HL-60 (cell line): ENCODE results near the gene TBC1D24.
A peak's percentile ranks its signal among the peaks of the same experiment; 100 is the strongest.

Source experiments
- DNase-seq, 2 experiments: peaks; one replicate each; pipeline ENCODE4 v3.0.0-alpha.2; 2010 to 2020; ENCODE audit warnings: low read depth in 1 of 2, low spot score in 1 of 2
- H3K27ac ChIP-seq: fragments of 250-450 bp; sonication (Bioruptor Pico); replicated peaks from 2 replicates; pipeline ENCODE4 v1.5.1; 2020; ENCODE audit warnings: mild to moderate bottlenecking, moderate library complexity
- H3K27me3 ChIP-seq: fragments of 250-450 bp; sonication (Bioruptor Pico); 2 replicates; pipeline ENCODE4 v1.5.1; 2021; ENCODE audit warnings: mild to moderate bottlenecking, moderate library complexity; ENCODE audit not compliant: insufficient read depth, poor library complexity, severe bottlenecking
- H3K4me3 ChIP-seq: replicated peaks from 2 replicates; pipeline ENCODE4 v1.5.1; 2011; ENCODE audit warnings: mild to moderate bottlenecking, control low read depth, low read length; ENCODE audit not compliant: insufficient read depth
- GABPA ChIP-seq: IDR thresholded peaks from 2 replicates; pipeline ENCODE4 v1.6.1; 2012; ENCODE audit warnings: low read depth
- POLR2AphosphoS5 ChIP-seq: IDR thresholded peaks from 2 replicates; pipeline ENCODE4 v1.6.1; 2012; ENCODE audit warnings: low read depth
- REST ChIP-seq: IDR thresholded peaks from 2 replicates; pipeline ENCODE4 v1.6.1; 2012; ENCODE audit warnings: low read depth; ENCODE audit not compliant: insufficient replicate concordance
- SPI1 ChIP-seq: IDR thresholded peaks from 2 replicates; pipeline ENCODE4 v1.6.1; 2012; ENCODE audit warnings: low read depth, mild to moderate bottlenecking, borderline replicate concordance
- TF ChIP-seq, protein P1 (sequence below): IDR thresholded peaks from one replicate; pipeline ENCODE4 v1.5.1; 2011; ENCODE audit warnings: low read length, control low read depth, inconsistent platforms; ENCODE audit not compliant: insufficient read depth

The TBC1D24 gene

GRCh38 chr16:2457267-2457666 is 17.7 kb upstream of the TBC1D24 start:
- Histone ChIP-seq H3K4me3 (no peak overlapping the region), H3K27ac (no peak overlapping the region), H3K27me3 (no peaks in the 10 kb centered on the region)
- no peak for DNase-seq
- TF ChIP-seq REST (no peak), POLR2AphosphoS5 (no peak), GABPA (no peak), SPI1 (no peak)
- TF ChIP-seq, protein P1, sequence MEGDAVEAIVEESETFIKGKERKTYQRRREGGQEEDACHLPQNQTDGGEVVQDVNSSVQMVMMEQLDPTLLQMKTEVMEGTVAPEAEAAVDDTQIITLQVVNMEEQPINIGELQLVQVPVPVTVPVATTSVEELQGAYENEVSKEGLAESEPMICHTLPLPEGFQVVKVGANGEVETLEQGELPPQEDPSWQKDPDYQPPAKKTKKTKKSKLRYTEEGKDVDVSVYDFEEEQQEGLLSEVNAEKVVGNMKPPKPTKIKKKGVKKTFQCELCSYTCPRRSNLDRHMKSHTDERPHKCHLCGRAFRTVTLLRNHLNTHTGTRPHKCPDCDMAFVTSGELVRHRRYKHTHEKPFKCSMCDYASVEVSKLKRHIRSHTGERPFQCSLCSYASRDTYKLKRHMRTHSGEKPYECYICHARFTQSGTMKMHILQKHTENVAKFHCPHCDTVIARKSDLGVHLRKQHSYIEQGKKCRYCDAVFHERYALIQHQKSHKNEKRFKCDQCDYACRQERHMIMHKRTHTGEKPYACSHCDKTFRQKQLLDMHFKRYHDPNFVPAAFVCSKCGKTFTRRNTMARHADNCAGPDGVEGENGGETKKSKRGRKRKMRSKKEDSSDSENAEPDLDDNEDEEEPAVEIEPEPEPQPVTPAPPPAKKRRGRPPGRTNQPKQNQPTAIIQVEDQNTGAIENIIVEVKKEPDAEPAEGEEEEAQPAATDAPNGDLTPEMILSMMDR = no peak

DNA sequence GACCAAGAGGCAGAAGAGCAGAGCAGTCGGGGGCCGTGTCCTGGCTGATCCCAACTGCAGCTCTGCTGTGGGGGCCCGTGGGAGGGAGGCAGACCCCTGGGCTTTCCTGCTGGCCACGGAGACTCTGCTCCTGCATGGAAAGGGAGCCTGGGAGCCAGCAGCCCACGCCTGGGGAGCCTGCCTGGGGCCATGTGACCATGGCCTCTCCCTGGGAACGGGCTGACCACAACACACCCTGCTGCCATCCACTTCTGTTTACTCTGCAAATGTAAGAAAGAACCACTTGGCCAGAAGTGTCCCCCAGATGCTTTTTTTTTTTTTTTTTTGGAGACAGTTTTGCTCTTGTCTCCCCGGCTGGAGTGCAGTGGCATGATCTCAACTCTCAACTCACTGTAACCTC is 17.0 kb upstream of the TBC1D24 start:
- DNase-seq = no peak
- Histone ChIP-seq H3K4me3 (no peak overlapping the region), H3K27me3 (no peaks in the 10 kb centered on the region), H3K27ac (no peak overlapping the region)
- TF ChIP-seq, protein P1 = no peak
- TF ChIP-seq REST (no peak), POLR2AphosphoS5 (no peak), SPI1 (no peak), GABPA (no peak)

GRCh38 chr16:2458887-2459646 is 15.9 kb upstream of the TBC1D24 start:
- H3K27ac ChIP-seq = no peak overlapping the region
- H3K4me3 ChIP-seq = peak overlapping the region; percentile 58
- DNase-seq = no peak
- H3K27me3 ChIP-seq = no peaks in the 10 kb centered on the region
- TF ChIP-seq GABPA (no peak), REST (no peak), POLR2AphosphoS5 (0 out of 2 replicates have a peak, but pooled peaks have one; percentile 11), SPI1 (no peak)
- TF ChIP-seq, protein P1 = no peak
